ENCODE data around the gene PFDN2.

The PFDN2 gene

GRCh38 chr1:161153682-161154337 is 36.0 kb upstream of the PFDN2 start, which contains the start of gene UFC1:
Gene UFC1, plus strand, starts transcription at chr1:161153978. Its CDS starts 20 bp downstream, at chr1:161153998.
- no peaks in the 10 kb centered on the region for H3K27me3 ChIP-seq (replicated peaks; ENCODE audit: insufficient read depth, low read length)
- H3K9me2 ChIP-seq (replicated peaks; ENCODE audit: insufficient read depth, low read length) = no peaks in the 10 kb centered on the region
- peaks cover 22% of the 10 kb centered on the region for H3F3A ChIP-seq (ENCODE audit: insufficient read depth, low read length)
- H3K4me2 ChIP-seq (ENCODE audit: low read depth, low read length) = peak within 1 kb of the TSS; percentile 87
- H3K36me3 ChIP-seq (replicated peaks; ENCODE audit: insufficient read depth, low read length) = peaks cover 5% of the 10 kb centered on the region; the same call in 1 of the 2 replicates
- peak; percentile 93 for DNase-seq
- peaks cover 21% of the 10 kb centered on the region for H3K79me2 ChIP-seq (ENCODE audit: low read length)
- peak within 1 kb of the TSS; percentile 89 for H3K27ac ChIP-seq (ENCODE audit: low read length)
- H4K20me1 ChIP-seq (ENCODE audit: insufficient read depth, low read length) = no peaks in the 10 kb centered on the region
- H3K9me3 ChIP-seq (replicated peaks; ENCODE audit: insufficient read depth, low read length) = no peaks in the 10 kb centered on the region
- H3K4me3 ChIP-seq (ENCODE audit: low read length) = peak within 1 kb of the TSS; percentile 87
- no peak for TF ChIP-seq CTCF (IDR thresholded peaks at IDR 0.05; ENCODE audit: low read length)
- no peak for TF ChIP-seq EZH2phosphoT487 (IDR thresholded peaks at IDR 0.05; ENCODE audit: low read length)
- no peak for TF ChIP-seq EZH2 (optimal IDR thresholded peaks at IDR 0.05; ENCODE audit: low read depth, low read length)
- peak within 1 kb of the TSS; percentile 95 for H3K9ac ChIP-seq (ENCODE audit: low read length)
- peaks cover 25% of the 10 kb centered on the region for H3K4me1 ChIP-seq (ENCODE audit: low read length)
- peak within 1 kb of the TSS; percentile 85 for H2AFZ ChIP-seq (ENCODE audit: low read length)

- peaks cover 5% of the 10 kb centered on the region; the same call in 1 of the 2 replicates for H3K36me3 ChIP-seq (replicated peaks; ENCODE audit: insufficient read depth, low read length)
- H3K27ac ChIP-seq (ENCODE audit: low read length) = peak overlapping the region; percentile 89; the same call in 1 of the 2 replicates
- H3K4me3 ChIP-seq (ENCODE audit: low read length) = peak overlapping the region; percentile 87
- peaks cover 19% of the 10 kb centered on the region for H3K4me1 ChIP-seq (ENCODE audit: low read length)
- no peak for DNase-seq
- H2AFZ ChIP-seq (ENCODE audit: low read length) = peak overlapping the region; percentile 85
- TF ChIP-seq EZH2phosphoT487 (IDR thresholded peaks at IDR 0.05; ENCODE audit: low read length) = no peak
- no peak for TF ChIP-seq CTCF (IDR thresholded peaks at IDR 0.05; ENCODE audit: low read length)
- no peak for TF ChIP-seq EZH2 (optimal IDR thresholded peaks at IDR 0.05; ENCODE audit: low read depth, low read length)
- H3F3A ChIP-seq (ENCODE audit: insufficient read depth, low read length) = peaks cover 16% of the 10 kb centered on the region
- no peaks in the 10 kb centered on the region for H4K20me1 ChIP-seq (ENCODE audit: insufficient read depth, low read length)
- H3K9ac ChIP-seq (ENCODE audit: low read length) = peak overlapping the region; percentile 95; the same call in 1 of the 2 replicates
- peaks cover 21% of the 10 kb centered on the region for H3K79me2 ChIP-seq (ENCODE audit: low read length)
- H3K9me3 ChIP-seq (replicated peaks; ENCODE audit: insufficient read depth, low read length) = no peaks in the 10 kb centered on the region
- peak overlapping the region; percentile 87 for H3K4me2 ChIP-seq (ENCODE audit: low read depth, low read length)
- H3K27me3 ChIP-seq (replicated peaks; ENCODE audit: insufficient read depth, low read length) = no peaks in the 10 kb centered on the region
- no peaks in the 10 kb centered on the region for H3K9me2 ChIP-seq (replicated peaks; ENCODE audit: insufficient read depth, low read length)
Measured at GRCh38 chr1:161153176-161153575, 35.3 kb upstream of the PFDN2 start.

- H3K36me3 ChIP-seq (replicated peaks; ENCODE audit: insufficient read depth, low read length) = no peaks in the 10 kb centered on the region
- H2AFZ ChIP-seq (ENCODE audit: low read length) = no peak overlapping the region
- no peak overlapping the region for H3K27ac ChIP-seq (ENCODE audit: low read length)
- H3K4me3 ChIP-seq (ENCODE audit: low read length) = no peak overlapping the region
- H3F3A ChIP-seq (ENCODE audit: insufficient read depth, low read length) = peaks cover 2% of the 10 kb centered on the region; the same call in 1 of the 2 replicates
- H3K9me3 ChIP-seq (replicated peaks; ENCODE audit: insufficient read depth, low read length) = no peaks in the 10 kb centered on the region
- no peak overlapping the region for H3K9ac ChIP-seq (ENCODE audit: low read length)
- H3K4me2 ChIP-seq (ENCODE audit: low read depth, low read length) = no peak overlapping the region
- no peak for DNase-seq
- no peaks in the 10 kb centered on the region for H3K79me2 ChIP-seq (ENCODE audit: low read length)
- H4K20me1 ChIP-seq (ENCODE audit: insufficient read depth, low read length) = no peaks in the 10 kb centered on the region
- no peaks in the 10 kb centered on the region for H3K27me3 ChIP-seq (replicated peaks; ENCODE audit: insufficient read depth, low read length)
- H3K4me1 ChIP-seq (ENCODE audit: low read length) = no peaks in the 10 kb centered on the region
- no peaks in the 10 kb centered on the region for H3K9me2 ChIP-seq (replicated peaks; ENCODE audit: insufficient read depth, low read length)
- TF ChIP-seq CTCF (IDR thresholded peaks at IDR 0.05; ENCODE audit: low read length) (no peak), EZH2phosphoT487 (IDR thresholded peaks at IDR 0.05; ENCODE audit: low read length) (no peak), EZH2 (optimal IDR thresholded peaks at IDR 0.05; ENCODE audit: low read depth, low read length) (no peak)
Measured at GRCh38 chr1:161145832-161146231, 28.0 kb upstream of the PFDN2 start.

All from MM.1S (cell line).